K562 treated with DMSO at 1 percent for 48 hours (cell line): ENCODE data around the gene ZC3H7B. TPM values are rescaled to one million over a fixed set of nuclear protein-coding genes. Genes with fewer than 3 reads are reported as not detected.

Experiments
- total RNA-seq: library from RNA; unstranded; fragments of 300-600 nt; gene quantifications from 2 replicates; pipeline ENCODE4 v1.2.3, GENCODE V29; 2022; ENCODE audit warnings: low replicate concordance; ENCODE audit errors: extremely low read depth

ZC3H7B gene, protein sequence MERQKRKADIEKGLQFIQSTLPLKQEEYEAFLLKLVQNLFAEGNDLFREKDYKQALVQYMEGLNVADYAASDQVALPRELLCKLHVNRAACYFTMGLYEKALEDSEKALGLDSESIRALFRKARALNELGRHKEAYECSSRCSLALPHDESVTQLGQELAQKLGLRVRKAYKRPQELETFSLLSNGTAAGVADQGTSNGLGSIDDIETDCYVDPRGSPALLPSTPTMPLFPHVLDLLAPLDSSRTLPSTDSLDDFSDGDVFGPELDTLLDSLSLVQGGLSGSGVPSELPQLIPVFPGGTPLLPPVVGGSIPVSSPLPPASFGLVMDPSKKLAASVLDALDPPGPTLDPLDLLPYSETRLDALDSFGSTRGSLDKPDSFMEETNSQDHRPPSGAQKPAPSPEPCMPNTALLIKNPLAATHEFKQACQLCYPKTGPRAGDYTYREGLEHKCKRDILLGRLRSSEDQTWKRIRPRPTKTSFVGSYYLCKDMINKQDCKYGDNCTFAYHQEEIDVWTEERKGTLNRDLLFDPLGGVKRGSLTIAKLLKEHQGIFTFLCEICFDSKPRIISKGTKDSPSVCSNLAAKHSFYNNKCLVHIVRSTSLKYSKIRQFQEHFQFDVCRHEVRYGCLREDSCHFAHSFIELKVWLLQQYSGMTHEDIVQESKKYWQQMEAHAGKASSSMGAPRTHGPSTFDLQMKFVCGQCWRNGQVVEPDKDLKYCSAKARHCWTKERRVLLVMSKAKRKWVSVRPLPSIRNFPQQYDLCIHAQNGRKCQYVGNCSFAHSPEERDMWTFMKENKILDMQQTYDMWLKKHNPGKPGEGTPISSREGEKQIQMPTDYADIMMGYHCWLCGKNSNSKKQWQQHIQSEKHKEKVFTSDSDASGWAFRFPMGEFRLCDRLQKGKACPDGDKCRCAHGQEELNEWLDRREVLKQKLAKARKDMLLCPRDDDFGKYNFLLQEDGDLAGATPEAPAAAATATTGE
- total RNA-seq, result not detected in 2 replicates

DNA sequence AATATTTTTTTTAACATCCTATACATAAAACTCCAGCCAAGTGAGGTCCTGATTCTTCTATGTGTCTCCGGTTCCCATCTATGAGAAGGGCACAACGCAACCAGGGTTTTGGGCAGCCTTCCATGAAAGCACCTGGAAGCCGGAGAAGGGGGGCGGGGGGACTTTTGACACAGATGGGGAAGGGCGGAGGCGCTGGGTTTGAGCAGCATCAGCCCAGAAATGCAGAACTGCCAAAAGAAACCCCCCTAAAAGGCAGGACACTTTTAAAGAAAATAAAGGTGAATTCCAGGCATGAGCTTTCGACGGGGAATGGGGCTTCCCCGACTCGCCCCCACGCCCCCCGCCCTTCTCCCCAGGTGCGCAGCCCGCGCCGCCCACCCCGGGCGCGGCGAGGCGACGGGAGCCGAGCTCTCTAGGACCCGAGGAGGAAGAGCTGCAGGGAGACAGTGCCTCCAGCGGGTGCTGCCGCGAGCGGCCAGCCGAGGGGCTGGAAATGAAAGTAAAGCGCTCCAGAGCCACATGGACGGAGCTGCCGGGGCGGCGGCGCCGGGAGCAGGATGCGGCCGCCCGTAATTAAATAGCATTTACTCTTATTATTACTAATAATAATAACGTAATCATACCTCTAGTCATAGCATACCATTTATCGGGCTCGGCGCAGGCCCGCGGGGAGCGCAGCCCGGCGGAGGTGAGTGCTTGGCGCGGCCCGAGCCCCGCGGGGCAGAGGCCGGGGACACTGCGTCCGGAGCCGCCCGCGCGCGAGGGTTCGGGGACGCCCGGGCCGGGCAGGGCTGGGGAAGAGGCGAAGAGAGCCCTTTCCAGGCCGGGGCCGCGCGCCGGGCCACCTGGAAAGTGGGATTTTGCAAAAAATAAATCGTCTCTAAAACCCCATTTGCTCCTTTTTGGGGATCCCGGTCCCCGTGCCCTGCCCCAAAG, at the start of gene ZC3H7B:
TSS of gene ZC3H7B (plus strand) at position 441 of the 936 bp plus-strand sequence. CDS start 19,136 bp downstream, outside the sequence.

DNA sequence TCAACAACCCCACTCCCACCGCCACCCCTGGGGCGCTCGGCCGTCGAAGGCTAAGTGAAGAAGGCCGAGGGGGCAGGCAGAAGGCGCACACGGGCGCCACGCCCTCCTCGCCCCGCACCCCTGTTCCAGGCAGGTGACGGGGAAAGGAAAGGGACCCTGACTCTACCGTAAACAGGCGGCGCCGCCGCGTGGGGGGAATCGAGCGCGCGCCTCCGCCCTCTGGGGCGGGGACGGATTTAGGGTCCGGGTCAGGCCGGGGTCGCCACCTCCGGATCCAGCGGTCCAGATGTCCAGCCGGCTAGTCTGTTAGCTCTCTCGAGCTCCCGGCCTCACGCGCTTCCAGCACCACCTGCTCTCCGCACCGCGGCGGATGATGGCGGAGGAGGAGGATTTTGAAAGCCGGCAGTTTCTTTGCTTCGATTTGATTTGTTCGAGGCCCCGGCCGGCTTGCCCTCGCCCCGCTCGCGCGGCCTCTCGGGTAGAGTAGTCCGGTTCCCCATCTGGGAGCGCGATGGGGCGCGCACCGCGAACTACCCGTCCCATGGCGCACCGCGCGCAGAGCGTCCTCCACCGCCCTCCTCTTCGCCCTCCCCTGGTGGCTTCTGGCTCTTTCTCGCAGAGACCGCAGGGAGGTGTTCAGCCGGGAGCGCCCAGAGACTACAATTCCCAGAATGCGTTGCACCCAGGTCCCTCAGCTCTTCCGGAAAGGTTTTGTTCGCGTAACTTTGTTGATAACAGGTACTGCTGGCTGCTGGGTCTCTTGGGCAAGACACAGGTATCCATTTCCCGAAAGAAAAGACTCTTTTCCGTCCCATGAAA, 15.3 kb upstream of the ZC3H7B start, which contains the start of gene RANGAP1:
TSS of gene RANGAP1 (minus strand) at position 368 of the 819 bp plus-strand sequence. CDS start 5,143 bp downstream, outside the sequence.

DNA sequence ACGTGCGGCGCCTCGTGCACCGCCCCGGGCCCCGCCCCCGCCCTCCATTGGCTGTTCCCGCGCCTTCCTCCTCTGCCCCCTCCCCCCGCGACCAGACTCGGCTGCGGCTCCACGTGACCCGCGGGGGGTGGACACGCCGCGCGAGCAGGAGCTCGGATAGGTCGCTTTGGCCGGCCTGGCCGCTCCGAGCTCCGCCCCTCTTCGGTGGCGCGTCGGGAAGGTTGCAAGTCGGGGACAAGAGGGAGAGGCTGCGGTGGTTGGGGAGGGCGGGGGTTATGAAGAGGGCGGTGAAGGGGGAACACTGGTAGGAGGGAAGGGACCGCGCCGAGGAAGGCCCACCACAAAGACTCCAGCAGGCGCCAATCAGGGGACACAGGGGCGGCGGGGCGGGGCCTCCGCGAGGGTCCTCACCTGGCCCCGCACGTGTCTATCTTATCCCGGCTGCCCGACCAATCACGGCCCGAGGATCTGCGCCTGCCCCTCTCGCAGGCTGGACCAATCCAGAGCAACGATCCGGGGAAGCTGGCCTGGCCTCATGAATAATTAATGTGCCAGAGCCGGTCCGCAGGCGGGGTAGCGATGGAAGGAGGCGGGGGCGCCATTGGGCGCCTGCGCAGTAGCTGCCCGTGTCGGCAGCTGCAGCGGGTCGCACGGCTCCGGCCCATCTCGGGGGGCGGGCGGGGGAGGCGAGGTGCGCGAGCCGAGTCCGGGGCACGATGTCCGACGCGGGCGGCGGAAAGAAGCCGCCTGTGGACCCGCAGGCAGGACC, 80.2 kb downstream of the ZC3H7B start, which contains the start of gene TEF:
TSS of gene TEF (plus strand) at position 614 of the 769 bp plus-strand sequence. CDS start at position 717, 103 bp downstream.

Other genes starting within 250 kb of the ZC3H7B start
- gene EP300, start 208.9 kb upstream of the ZC3H7B start, total RNA-seq, result not detected in 2 replicates
- not detected in 2 replicates for gene L3MBTL2, start 96.2 kb upstream of the ZC3H7B start, total RNA-seq
- not detected in 2 replicates for gene CHADL, start 60.6 kb upstream of the ZC3H7B start, total RNA-seq
- 313 TPM in 1 of 2 replicates, not detected in the other for gene RANGAP1, start 15.3 kb upstream of the ZC3H7B start, total RNA-seq
- not detected in 2 replicates for gene TEF, start 80.4 kb downstream of the ZC3H7B start, total RNA-seq
- not detected in 2 replicates for gene TOB2, start 145.3 kb downstream of the ZC3H7B start, total RNA-seq
- gene PHF5A, start 167.2 kb downstream of the ZC3H7B start, total RNA-seq, result not detected in 2 replicates
- gene ACO2, start 167.6 kb downstream of the ZC3H7B start, total RNA-seq, result 371 TPM in 1 of 2 replicates, not detected in the other
- gene POLR3H, start 242.9 kb downstream of the ZC3H7B start, total RNA-seq, result not detected in 2 replicates